Osteocyte (in vitro differentiated cells): Measurements from ENCODE around the gene C14orf132. TPM values are rescaled to one million over a fixed set of nuclear protein-coding genes. Genes with fewer than 3 reads are reported as not detected.

Experiments used
- DNase-seq: peaks from one replicate; pipeline ENCODE4 v3.0.0; 2021; ENCODE audit warnings: mixed read lengths; ENCODE audit not compliant: unreplicated experiment; ENCODE audit errors: extremely low spot score
- H3K27ac Mint-ChIP-seq: one replicate; pipeline ENCODE4 v1.8.0; 2021; ENCODE audit warnings: mild to moderate bottlenecking, mixed read lengths; ENCODE audit not compliant: unreplicated experiment
- H3K27me3 Mint-ChIP-seq: one replicate; pipeline ENCODE4 v1.8.0; 2021; ENCODE audit warnings: mixed read lengths; ENCODE audit not compliant: unreplicated experiment
- H3K36me3 Mint-ChIP-seq: one replicate; pipeline ENCODE4 v1.8.0; 2021; ENCODE audit warnings: mixed read lengths; ENCODE audit not compliant: unreplicated experiment
- H3K4me1 Mint-ChIP-seq: one replicate; pipeline ENCODE4 v1.8.0; 2021; ENCODE audit warnings: mixed read lengths; ENCODE audit not compliant: unreplicated experiment
- H3K4me3 Mint-ChIP-seq: one replicate; pipeline ENCODE4 v1.8.0; 2021; ENCODE audit warnings: mild to moderate bottlenecking, moderate library complexity, mixed read lengths; ENCODE audit not compliant: unreplicated experiment
- H3K9me3 Mint-ChIP-seq: one replicate; pipeline ENCODE4 v1.8.0; 2021; ENCODE audit warnings: mixed read lengths; ENCODE audit not compliant: unreplicated experiment
- total RNA-seq: library from RNA; stranded (reverse); gene quantifications from 2 replicates; pipeline ENCODE4 v1.2.1, GENCODE V29; 2021
- TF ChIP-seq, protein P1 (sequence below): fragments of 200-600 bp; sonication (generic); IDR thresholded peaks from 2 replicates; pipeline ENCODE4 v1.5.0; 2021; ENCODE audit warnings: antibody characterized with exemption, mild to moderate bottlenecking, moderate library complexity

C14orf132 gene
- total RNA-seq, 1 donor from 2014 or later: 86.9 TPM

GRCh38 chr14:96059519-96060135 lies 20.5 kb downstream of the C14orf132 start:
- Mint-ChIP-seq H3K4me3 (no peak overlapping the region), H3K9me3 (no peaks in the 10 kb centered on the region), H3K4me1 (peaks cover 35% of the 10 kb centered on the region), H3K36me3 (peaks cover 22% of the 10 kb centered on the region), H3K27me3 (no peaks in the 10 kb centered on the region), H3K27ac (no peak overlapping the region)
- no peak for DNase-seq
- TF ChIP-seq, protein P1, sequence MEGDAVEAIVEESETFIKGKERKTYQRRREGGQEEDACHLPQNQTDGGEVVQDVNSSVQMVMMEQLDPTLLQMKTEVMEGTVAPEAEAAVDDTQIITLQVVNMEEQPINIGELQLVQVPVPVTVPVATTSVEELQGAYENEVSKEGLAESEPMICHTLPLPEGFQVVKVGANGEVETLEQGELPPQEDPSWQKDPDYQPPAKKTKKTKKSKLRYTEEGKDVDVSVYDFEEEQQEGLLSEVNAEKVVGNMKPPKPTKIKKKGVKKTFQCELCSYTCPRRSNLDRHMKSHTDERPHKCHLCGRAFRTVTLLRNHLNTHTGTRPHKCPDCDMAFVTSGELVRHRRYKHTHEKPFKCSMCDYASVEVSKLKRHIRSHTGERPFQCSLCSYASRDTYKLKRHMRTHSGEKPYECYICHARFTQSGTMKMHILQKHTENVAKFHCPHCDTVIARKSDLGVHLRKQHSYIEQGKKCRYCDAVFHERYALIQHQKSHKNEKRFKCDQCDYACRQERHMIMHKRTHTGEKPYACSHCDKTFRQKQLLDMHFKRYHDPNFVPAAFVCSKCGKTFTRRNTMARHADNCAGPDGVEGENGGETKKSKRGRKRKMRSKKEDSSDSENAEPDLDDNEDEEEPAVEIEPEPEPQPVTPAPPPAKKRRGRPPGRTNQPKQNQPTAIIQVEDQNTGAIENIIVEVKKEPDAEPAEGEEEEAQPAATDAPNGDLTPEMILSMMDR: no peak

- Mint-ChIP-seq H3K4me1 (peaks cover 32% of the 10 kb centered on the region), H3K27ac (no peak overlapping the region), H3K4me3 (no peak overlapping the region), H3K36me3 (peaks cover 22% of the 10 kb centered on the region), H3K9me3 (no peaks in the 10 kb centered on the region), H3K27me3 (no peaks in the 10 kb centered on the region)
- no peak for DNase-seq
- TF ChIP-seq, protein P1: no peak
Measured at GRCh38 chr14:96060186-96060933, 21.2 kb downstream of the C14orf132 start.

- TF ChIP-seq, protein P1: no peak
- Mint-ChIP-seq H3K36me3 (peaks cover 22% of the 10 kb centered on the region), H3K4me3 (no peak overlapping the region), H3K4me1 (peaks cover 28% of the 10 kb centered on the region), H3K27ac (no peak overlapping the region), H3K27me3 (no peaks in the 10 kb centered on the region), H3K9me3 (no peaks in the 10 kb centered on the region)
- DNase-seq: no peak
Measured at GRCh38 chr14:96062010-96062409, 22.8 kb downstream of the C14orf132 start.

DNA sequence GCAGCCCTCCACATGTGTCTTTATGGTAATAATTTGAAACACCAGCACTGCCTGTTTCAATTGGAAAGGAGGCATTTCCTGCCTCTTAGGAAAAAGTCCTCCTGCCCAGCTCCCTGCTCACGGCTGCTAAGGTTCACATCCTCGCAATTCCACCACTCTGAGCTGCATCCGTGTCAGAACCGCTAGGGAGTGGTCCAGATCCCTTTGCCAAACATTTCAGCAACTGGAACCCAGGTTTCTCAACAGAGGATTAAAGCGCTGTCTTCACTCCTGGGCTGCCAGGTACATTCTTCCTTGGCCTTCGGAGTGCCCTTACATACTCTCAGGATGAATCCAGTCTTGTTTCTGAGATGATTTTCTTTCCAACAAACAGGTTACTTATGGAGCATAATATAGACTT lies 23.3 kb downstream of the C14orf132 start:
- H3K27me3 Mint-ChIP-seq: no peaks in the 10 kb centered on the region
- DNase-seq: no peak
- TF ChIP-seq, protein P1: no peak
- no peak overlapping the region for H3K27ac Mint-ChIP-seq
- peaks cover 28% of the 10 kb centered on the region for H3K4me1 Mint-ChIP-seq
- H3K4me3 Mint-ChIP-seq: no peak overlapping the region
- peaks cover 22% of the 10 kb centered on the region for H3K36me3 Mint-ChIP-seq
- no peaks in the 10 kb centered on the region for H3K9me3 Mint-ChIP-seq

- Mint-ChIP-seq H3K27ac (no peak overlapping the region), H3K27me3 (no peaks in the 10 kb centered on the region), H3K36me3 (peaks cover 16% of the 10 kb centered on the region), H3K9me3 (no peaks in the 10 kb centered on the region), H3K4me3 (no peak overlapping the region), H3K4me1 (peaks cover 27% of the 10 kb centered on the region)
- no peak for DNase-seq
- TF ChIP-seq, protein P1: no peak
Measured at GRCh38 chr14:96064866-96065265, 25.7 kb downstream of the C14orf132 start.
